Mammary epithelial cell (primary cell): ENCODE data around the gene TJP2.
A peak's percentile ranks its signal among the peaks of the same experiment; 100 is the strongest.

Experiments
- CTCF ChIP-seq, 2 donors: IDR thresholded peaks in 1 of 2; conservative IDR thresholded peaks in 1 of 2; 2 replicates each; pipeline ENCODE4 v1.5.1; 2011 to 2012; ENCODE audit warnings: inconsistent platforms in 2 of 2, low read length in 2 of 2, mild to moderate bottlenecking in 2 of 2, control low read depth in 1 of 2, low read depth in 1 of 2; ENCODE audit not compliant: insufficient read depth in 1 of 2; ENCODE audit errors: extremely low read depth in 1 of 2
- EZH2 ChIP-seq: IDR thresholded peaks from 2 replicates; pipeline ENCODE4 v1.6.1; 2012; ENCODE audit warnings: low read length, inconsistent platforms, borderline replicate concordance

DNA sequence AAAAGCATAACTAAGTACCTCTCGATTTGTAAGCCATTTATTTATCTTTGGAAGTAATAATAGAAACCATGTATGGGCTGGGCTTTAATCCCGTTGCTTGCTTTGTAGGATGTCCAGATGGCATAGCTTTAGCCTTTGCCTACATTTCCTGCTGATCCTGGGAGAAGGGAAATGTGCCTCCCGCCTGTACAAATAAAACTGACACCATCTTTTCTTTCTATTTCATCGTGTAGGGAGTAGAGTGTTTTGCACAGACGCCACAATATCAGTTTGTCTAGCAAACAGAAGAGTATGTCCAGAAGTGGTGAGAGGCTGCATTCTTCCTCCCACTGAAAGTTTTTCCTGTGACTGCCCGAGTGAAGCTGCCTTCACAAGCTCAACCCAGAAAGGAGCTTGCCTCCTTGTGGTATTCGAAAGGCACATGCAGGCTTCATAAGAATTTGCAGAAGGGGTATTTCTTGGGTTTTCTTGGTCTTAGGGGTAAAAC is 24.7 kb upstream of the TJP2 start:
- peak; percentile 11 to 50 for TF ChIP-seq CTCF (conservative IDR thresholded peaks at IDR 0.05 in 1 of 2, IDR thresholded peaks at IDR 0.05 in 1 of 2; ENCODE audit: extremely low read depth in 1 of 2, insufficient read depth in 1 of 2, low read depth in 1 of 2, low read length in 2 of 2)
- TF ChIP-seq EZH2 = no peak
